Activated CD4-positive, alpha-beta T cell treated with anti-CD3 and anti-CD28 coated beads for 1 hour (primary cell): ENCODE results near the gene ZNF354C.

ENCODE experiments used
- DNase-seq: peaks from one replicate; pipeline ENCODE4 v3.0.0-alpha.2; 2020

Gene ZNF354C

DNA sequence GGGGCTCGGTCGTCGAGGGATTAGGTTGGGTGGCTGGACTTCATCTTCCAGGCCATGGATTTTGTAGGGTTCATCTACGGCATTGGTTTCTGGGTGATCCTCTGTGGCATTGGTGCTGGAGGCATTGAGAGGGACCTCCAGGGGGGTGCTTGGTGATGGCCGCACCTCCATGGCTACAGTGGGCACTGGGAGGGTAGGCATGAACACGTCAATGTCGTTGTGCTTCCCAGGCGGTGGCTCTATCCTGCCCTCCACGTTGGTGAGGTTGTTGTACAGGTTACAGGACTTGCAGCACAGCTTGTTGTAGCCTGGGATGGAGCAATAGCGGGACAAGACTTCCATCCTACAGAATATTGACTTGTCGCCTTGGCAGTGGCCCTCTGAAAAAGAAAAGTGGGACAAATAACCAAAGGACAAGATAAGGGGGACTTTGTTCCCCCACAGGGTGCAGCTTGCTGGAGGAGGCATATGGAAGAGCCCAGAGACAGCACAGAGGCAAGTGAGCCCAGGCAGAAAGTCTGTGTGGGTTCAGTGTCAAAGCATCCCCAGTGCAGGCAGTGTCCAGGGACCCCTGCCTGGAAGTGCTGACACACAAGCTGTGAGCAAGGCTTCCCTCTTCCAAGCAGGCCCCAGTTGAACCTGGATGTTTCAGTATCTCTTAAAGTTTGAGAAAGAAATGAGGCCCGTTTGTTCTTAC lies 53.9 kb downstream of the ZNF354C start:
- no peak for DNase-seq

GRCh38 chr5:179114756-179115155 lies 54.6 kb downstream of the ZNF354C start:
- no peak for DNase-seq

DNA sequence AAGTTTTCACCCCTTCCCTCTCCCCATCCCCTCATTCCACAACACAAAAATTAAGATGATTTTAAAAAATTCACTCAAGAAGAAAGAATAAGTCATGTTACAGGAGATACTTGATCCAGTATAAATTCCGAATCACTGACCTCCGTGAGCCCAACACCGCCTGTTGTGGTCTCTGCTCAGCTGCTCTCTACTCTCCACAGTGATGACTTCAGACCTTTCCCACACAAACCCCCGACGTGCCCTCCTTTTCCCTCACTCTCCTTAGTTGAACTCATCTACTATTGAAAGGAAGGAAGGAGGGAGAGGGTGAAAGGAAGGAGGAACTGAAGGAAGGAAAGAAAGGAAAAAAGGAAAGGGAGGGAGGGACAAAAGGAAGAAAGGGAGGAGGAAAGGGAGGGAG lies 55.1 kb downstream of the ZNF354C start:
- DNase-seq: no peak

DNA sequence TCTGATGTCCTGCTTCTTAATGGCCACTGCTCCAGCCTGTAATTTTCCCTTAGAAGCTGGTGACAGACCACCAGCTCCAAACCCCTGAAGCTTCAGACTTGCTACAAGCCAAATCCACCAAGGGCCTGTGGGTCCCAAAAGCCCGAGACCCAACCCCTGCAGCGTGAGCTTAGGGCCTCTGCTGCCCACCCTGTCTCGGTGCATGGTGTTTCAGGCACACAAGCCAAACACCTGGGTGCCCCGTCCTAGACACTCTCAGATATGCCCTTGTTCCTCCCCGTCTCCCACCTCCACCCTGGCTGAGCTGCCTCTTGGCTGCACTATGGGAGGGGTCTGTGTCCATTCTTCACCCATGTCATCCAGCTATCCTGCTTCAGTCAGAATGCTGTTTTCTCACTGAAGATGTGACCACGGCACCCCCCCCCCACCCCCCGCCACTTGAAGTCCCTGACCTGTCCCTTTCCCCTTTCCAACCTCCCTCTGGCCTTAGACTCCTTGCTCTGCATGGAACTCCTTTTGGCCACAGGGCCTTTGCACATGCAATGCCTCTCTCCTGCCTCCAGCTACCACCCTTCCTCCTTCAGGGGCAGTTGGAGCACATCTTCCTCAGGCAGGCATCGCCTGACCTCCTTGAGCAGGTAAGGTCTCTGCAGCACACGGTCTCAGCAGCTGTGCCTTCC lies 55.8 kb downstream of the ZNF354C start:
- no peak for DNase-seq

DNA sequence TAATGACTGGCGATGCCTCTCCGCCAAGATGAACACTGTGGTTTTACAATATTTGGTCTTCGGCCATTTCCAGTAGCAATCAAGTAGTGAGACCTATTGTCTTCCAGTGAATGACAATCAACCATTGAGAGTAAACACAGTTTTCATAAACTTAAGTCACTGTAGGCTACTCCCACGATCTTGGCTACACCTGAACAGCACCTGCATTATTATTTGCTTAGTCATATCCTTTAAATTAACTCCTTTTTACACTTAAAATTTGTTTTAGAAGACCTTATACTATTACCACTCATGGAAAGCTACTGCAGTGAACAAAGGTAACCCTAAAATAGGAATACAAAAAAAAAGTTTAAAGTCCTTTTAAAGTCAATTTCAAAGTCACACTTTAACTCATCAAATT lies 58.2 kb downstream of the ZNF354C start:
- DNase-seq: no peak

DNA sequence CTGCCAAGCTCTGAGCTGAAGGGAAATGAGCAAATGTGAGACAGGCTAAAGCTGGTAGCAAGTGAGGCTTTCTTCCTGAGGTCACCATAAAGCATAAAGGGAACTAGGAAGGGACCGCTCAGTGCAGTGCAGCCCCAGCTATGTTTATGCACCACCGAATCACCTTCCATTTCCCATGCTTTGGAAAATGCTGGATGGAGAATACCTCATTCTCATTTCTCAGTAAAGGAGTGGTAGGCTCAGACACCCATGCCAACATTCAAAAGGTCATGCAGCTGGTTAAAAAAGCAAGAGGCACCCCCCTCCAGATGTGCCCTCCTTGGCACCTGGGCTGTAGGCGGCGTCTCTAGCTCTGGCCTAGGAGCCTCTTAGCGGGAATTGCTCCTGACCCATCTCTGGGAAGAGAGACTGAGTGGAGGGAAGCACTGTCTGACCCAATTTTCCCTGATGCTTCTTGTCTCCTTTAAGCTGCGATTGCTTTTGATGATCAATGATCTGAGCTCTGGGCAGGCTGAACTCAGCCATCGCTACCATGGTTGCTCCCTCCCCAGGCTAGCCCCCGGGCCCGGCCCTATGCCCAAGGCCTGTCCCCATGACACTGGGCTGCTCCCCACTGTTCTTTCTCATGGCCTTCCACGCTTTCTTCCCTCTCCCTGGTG lies 58.7 kb downstream of the ZNF354C start:
- no peak for DNase-seq

- DNase-seq: no peak
Observed at GRCh38 chr5:179119415-179120170, 59.4 kb downstream of the ZNF354C start.

DNA sequence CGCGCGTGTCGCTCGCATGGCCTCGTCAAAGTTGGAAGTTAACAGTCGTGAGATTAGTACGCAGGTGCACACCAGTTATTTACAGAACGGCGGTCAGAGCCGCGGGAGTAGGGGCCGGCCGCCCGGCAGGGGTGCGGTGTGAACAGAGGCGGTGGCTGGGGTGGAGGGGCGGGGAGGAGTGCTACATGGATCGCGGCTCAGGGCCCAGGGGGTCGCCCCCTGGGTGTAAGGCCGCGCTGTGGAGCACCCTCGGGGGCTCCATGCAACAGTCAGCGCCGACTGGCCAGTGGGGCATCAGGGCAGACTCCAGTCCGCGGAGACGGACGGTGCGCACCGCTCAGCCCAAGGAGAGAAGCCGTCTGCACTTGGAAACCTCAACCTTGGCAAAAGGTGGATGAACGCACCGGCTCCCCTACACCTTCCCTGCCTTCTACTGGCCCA lies 60.3 kb downstream of the ZNF354C start:
- no peak for DNase-seq

- DNase-seq: no peak
Observed at GRCh38 chr5:179120951-179121666, 60.9 kb downstream of the ZNF354C start.

DNA sequence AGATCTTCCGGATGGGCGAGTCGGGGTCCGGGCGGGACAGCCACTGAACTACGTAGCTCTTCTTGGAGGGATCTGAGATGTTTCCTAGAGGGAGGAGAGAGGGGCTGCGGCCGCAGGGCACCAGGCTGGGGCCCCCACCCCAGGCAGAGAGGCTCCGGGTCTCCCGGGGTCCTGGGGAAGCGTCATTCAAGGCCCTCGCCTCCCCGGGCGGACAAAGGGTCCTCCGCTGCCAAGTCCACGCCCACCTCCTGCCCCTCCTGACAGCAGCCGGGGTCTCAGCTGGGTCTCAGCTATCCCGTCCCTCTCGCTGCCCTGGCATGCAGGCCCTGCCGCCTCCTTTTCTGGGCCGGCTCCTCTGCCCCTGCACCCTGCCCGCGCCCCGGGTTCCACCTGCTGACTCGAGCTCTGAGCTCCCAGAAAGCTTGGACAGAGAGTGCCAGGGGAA lies 61.5 kb downstream of the ZNF354C start:
- no peak for DNase-seq

DNA sequence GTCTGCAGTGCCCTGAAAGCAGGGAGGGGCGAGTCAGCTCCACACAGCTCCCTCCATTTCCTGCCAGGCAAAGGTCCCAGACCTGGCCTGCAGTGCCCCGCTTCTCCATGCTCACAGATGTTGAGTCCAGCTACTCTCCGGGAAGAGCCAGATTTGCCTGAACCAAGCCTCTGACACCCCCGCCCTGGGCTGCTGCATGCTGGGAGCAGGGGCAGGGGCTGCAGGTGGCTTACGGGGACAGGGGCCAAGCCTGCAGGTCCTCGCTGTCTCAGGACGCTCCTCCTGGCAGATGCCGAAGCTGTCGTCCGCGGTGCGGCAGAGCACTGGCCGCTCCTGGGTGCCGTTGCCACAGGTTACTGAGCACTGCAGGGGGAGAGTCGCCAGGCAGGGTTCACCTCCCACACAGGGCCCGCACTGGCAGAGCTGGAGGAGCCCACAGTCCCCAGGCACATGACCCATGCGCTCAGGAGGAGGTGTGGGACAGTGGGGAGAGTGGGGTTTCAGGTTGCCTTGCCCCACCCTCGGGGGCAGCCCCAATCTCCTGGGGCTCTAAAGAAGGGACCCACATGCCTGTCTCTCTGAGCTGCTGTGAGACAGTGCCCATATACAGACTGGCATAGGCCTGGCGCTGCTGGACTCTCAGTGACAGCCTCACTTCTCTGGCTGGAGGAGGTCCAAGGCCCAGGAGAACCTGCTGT lies 62.4 kb downstream of the ZNF354C start:
- no peak for DNase-seq

DNA sequence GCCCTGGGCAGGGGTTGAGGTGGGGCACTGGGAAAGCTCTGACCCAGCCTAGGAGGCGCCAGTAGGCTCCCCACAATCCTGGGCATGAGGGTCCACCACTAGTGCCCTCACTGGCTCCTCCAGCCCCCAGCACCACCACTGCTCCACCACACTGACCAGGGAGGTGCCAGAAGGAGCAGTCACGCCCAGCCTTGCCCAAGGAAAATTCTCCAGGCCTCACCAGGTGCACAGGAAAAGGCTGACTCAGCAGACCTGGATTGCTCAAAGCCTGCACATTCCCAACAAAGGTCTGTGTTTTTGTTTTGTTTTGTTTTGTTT lies 62.9 kb downstream of the ZNF354C start:
- DNase-seq: no peak

- no peak for DNase-seq
Observed at GRCh38 chr5:179123491-179124272, 63.5 kb downstream of the ZNF354C start.

GRCh38 chr5:179124273-179124852 lies 64.2 kb downstream of the ZNF354C start:
- no peak for DNase-seq

DNA sequence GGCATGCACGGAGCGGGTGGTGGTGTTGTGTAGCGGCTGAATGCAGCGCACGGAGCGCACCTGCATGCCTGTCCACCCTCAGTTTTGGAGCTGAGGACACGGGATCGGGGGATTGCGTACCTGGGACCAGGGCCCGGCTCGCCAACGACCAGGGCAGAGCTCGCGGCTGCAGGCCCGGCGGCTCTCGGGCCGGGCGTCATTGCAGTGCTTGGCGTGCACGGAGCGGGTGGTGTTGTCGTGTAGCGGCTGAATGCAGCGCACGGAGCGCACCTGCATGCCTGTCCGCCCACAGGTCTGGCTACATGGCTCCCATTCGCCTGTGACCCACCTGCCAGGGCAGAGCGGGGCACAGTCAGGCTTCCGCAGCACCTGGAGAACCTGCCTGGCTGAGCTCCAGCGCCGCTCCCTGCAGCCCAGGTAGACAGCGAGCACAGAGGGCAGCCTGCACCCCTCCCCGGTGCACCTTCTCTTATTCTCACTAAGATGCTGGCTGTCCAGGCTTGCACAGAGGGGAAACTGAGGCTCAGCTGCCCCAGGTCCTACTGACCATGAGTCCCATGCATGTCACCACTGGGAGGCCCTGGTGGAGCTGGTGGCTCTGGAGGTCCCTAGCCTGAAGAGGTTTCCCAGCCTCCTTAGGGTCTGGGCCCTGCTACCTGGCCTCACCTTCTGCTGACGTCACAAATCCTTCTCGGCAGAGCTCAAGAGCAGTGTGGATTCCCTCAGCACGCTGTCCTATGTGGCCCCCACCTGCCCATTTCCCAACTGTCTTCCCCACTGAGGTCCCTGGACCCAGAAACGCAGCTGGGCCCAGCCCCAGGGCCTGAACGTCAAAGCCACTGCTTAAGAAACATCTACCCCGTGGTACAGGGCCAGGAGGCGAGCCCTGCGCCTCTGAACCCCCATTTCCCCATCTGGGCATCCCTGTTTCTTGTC lies 64.9 kb downstream of the ZNF354C start:
- no peak for DNase-seq

DNA sequence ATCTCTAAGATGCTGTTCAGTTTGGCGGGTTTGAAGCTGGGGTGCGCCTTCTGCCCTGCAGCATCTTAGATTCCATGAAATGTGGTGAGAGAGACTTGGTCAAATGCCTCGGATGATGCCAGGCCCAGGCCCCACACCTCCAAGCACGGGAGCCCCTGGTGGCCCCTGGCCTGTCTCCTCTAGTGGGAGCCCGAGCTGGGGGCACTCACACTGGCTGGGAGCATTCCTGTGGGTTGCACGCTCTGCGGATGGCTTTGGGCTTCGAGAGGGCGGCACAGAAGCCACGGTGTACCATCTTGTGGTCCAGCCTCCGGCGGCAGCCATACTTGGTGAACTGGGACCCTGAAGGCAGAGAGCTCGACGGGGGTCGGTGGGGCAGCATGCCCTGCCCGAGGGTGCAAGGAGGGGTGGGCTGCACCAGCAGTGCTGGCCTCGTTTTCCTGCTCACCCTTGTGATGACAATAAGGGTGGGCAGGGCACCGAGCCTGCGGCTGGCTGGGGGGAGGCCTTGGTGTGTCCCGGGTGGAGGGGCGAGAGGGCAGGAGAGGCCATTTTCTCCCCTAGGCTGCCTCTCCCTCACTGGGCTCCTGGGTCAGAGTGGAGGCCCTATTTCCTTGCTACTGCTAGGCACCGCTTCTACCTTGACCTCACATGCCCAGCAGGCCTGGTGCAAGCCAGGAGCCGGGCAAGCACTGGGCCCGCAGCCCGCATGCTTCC lies 65.8 kb downstream of the ZNF354C start:
- no peak for DNase-seq

GRCh38 chr5:179126506-179126991 lies 66.4 kb downstream of the ZNF354C start:
- no peak for DNase-seq

DNA sequence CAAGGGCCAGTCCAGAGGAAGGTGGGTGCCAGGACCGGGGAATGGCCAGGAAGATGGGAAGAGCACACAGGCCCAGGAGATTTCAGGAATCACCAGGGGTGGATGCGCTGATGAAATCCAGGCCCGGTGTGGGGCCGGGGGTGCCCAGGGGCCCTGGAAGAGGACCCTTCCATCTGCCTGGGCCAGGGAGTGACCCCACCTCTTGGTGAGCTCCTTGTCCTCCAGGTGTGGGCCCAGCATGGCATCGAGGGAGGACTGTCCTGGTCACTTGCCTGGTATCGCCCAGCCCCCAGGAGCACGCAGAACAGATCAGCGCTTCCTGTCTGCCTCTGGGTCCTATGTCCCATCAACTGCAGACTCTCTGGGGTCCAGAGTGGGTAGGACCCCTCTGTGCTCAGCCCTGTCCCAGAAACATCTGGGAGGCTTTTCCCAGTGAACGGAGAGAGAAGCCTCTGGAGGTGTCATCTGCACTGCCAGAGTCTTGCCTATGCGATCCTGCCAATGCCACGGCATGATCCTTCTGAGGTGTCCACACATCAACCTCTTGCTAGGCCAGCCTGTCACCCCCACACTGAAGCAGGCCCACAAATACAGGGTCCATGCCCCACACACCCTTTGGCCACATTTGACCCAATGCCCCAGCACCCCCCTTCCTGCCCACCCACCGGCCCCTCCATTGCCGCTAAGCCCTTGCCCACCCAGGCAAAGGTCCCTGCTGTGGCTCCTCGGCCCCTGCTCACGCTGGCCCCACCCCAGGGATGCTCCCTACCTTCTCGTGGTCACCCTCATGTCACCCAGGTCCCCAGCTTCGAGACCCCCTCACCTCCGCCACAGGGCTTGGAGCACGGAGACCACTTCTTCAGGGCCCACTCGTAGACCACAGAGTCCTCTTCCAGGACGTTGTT lies 67.2 kb downstream of the ZNF354C start:
- no peak for DNase-seq
